PFSK-1 (cell line): ENCODE results near the gene KRIT1. TPM values are rescaled to one million over a fixed set of nuclear protein-coding genes. Genes with fewer than 3 reads are reported as not detected.
A peak's percentile ranks its signal among the peaks of the same experiment; 100 is the strongest.

Experiments used
- FOXP2 ChIP-seq: optimal IDR thresholded peaks from 2 replicates; pipeline ENCODE3; 2011; ENCODE audit warnings: borderline replicate concordance, control low read depth, inconsistent platforms; ENCODE audit not compliant: insufficient read depth; ENCODE audit errors: extremely low read length, extremely low read depth
- POLR2AphosphoS5 ChIP-seq: IDR thresholded peaks from 2 replicates; pipeline ENCODE4 v1.6.1; 2012; ENCODE audit warnings: low read depth, mild to moderate bottlenecking, control low read depth, low read length, moderate library complexity
- SIN3A ChIP-seq: IDR thresholded peaks from 2 replicates; pipeline ENCODE4 v1.6.1; 2012; ENCODE audit warnings: mild to moderate bottlenecking, low read length, moderate library complexity, borderline replicate concordance; ENCODE audit not compliant: insufficient read depth
- TAF1 ChIP-seq: IDR thresholded peaks from 2 replicates; pipeline ENCODE4 v1.6.1; 2012; ENCODE audit warnings: low read length, control low read depth, borderline replicate concordance; ENCODE audit not compliant: insufficient read depth
- polyA plus RNA-seq: library from polyadenylated mRNA; unstranded; fragments of >200 nt; gene quantifications from one replicate; pipeline ENCODE4 v1.2.1, GENCODE V29; 2012; ENCODE audit warnings: low read depth, missing spikeins; ENCODE audit not compliant: insufficient read length
- TF ChIP-seq, protein P1 (sequence below), 2 experiments: IDR thresholded peaks; 2 replicates each; pipeline versions ENCODE4 v1.6.1 to v1.8.0; 2011 to 2012; ENCODE audit warnings: low read depth in 2 of 2, low read length in 2 of 2, control low read depth in 1 of 2, inconsistent platforms in 1 of 2, mild to moderate bottlenecking in 1 of 2, moderate library complexity in 1 of 2; ENCODE audit not compliant: insufficient read depth in 1 of 2

The KRIT1 gene
- 20.1 TPM for polyA plus RNA-seq

- TF ChIP-seq FOXP2 (peak; percentile 63), TAF1 (peak; percentile 69; the same call in 1 of the 2 replicates), SIN3A (peak; percentile 88; the same call in 1 of the 2 replicates), POLR2AphosphoS5 (peak; percentile 83)
- TF ChIP-seq, protein P1, sequence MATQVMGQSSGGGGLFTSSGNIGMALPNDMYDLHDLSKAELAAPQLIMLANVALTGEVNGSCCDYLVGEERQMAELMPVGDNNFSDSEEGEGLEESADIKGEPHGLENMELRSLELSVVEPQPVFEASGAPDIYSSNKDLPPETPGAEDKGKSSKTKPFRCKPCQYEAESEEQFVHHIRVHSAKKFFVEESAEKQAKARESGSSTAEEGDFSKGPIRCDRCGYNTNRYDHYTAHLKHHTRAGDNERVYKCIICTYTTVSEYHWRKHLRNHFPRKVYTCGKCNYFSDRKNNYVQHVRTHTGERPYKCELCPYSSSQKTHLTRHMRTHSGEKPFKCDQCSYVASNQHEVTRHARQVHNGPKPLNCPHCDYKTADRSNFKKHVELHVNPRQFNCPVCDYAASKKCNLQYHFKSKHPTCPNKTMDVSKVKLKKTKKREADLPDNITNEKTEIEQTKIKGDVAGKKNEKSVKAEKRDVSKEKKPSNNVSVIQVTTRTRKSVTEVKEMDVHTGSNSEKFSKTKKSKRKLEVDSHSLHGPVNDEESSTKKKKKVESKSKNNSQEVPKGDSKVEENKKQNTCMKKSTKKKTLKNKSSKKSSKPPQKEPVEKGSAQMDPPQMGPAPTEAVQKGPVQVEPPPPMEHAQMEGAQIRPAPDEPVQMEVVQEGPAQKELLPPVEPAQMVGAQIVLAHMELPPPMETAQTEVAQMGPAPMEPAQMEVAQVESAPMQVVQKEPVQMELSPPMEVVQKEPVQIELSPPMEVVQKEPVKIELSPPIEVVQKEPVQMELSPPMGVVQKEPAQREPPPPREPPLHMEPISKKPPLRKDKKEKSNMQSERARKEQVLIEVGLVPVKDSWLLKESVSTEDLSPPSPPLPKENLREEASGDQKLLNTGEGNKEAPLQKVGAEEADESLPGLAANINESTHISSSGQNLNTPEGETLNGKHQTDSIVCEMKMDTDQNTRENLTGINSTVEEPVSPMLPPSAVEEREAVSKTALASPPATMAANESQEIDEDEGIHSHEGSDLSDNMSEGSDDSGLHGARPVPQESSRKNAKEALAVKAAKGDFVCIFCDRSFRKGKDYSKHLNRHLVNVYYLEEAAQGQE (IDR thresholded peaks at IDR 0.05; ENCODE audit: insufficient read depth in 1 of 2, low read depth in 2 of 2, low read length in 2 of 2): peak in 1 of 2 experiments; percentile 29; a peak in 1 of 4 replicates
These were observed at the start of gene KRIT1, which contains the start of gene ANKIB1 for GRCh38 chr7:92245487-92246359. TSS of gene KRIT1 (minus strand) at chr7:92245914. CDS start at chr7:92242135, 3,779 bp downstream. TSS of gene ANKIB1 (plus strand) at chr7:92245974. CDS start at chr7:92294979, 49,005 bp downstream.

DNA sequence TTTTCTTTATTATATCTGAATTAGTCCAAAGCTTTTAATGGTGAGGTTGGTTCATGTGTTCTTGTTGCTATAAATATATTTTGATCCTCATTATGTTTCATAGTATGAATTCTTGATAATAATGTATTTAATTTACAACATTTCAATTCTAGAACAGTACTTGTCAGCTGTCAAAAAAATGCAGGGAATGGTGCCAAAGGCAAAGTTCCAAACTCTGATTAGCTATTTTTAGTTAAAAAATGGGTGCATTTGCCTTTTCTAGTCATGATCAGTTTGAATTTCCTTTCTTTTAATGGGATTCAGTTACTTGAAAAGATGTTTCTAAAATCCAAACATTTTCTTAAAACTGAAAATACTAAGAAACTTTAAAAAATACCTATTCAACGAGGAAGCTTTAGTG is 49.7 kb upstream of the KRIT1 start:
- TF ChIP-seq SIN3A (no peak), POLR2AphosphoS5 (no peak), FOXP2 (no peak), TAF1 (no peak)
- TF ChIP-seq, protein P1 (IDR thresholded peaks at IDR 0.05; ENCODE audit: insufficient read depth in 1 of 2, low read depth in 2 of 2, low read length in 2 of 2): no peak

DNA sequence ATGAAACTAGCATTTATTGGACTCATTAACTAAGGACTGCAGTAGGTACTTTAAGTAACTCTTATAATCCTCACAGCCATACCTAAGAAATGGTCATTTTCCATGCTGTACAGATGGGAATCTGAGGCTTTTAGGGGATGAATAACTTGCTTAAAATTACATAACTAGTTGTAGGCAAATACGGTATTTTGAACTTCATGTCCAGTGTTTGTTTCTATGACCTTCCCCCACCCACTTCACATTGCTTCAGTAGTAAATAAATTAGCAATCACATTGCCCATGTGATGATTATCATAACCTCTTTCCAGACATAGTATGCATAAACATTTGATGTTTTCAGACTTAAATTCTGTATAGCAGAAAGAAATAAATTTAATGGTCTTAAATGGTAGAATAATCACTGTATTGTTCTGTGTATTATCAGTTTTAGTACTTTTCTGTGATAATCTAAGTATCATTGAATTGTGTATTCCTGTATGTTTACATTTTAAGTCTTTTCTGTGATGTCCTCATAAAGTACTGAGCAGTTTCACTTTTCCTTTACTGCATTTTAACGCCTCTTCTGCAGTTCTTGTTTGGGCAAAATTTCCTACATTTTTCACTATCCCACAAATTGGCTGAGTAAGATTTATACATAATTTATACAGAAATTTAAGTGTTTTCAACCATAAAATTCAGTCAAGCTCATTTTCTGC is 48.3 kb upstream of the KRIT1 start:
- no peak for TF ChIP-seq POLR2AphosphoS5
- TF ChIP-seq TAF1: no peak
- TF ChIP-seq, protein P1 (IDR thresholded peaks at IDR 0.05; ENCODE audit: insufficient read depth in 1 of 2, low read depth in 2 of 2, low read length in 2 of 2): no peak
- no peak for TF ChIP-seq SIN3A
- no peak for TF ChIP-seq FOXP2

- TF ChIP-seq, protein P1 (IDR thresholded peaks at IDR 0.05; ENCODE audit: insufficient read depth in 1 of 2, low read depth in 2 of 2, low read length in 2 of 2): no peak
- TF ChIP-seq POLR2AphosphoS5 (no peak), SIN3A (no peak), FOXP2 (no peak), TAF1 (no peak)
These were observed 47.3 kb upstream of the KRIT1 start for GRCh38 chr7:92292981-92293380.
